Gastrocnemius medialis (tissue), 4 donors: ENCODE results near the gene ZNF511. TPM values are rescaled to one million over a fixed set of nuclear protein-coding genes. Genes with fewer than 3 reads are reported as not detected.

Source experiments
- ATAC-seq, 2 donors: fragments of 150-250 bp; one replicate each; pipeline ENCODE4 v1.9.1; 2016
- DNase-seq, 2 donors: peaks; one replicate each; pipeline ENCODE4 v3.0.0-alpha.2; 2019
- H3K27ac ChIP-seq, 4 donors: fragments of 200-600 bp; sonication (generic); 1 replicate in 1 of 4; 2 replicates in 3 of 4; pipeline ENCODE4 v1.5.1; 2016 to 2018; ENCODE audit warnings: mild to moderate bottlenecking in 2 of 4, moderate library complexity in 1 of 4
- H3K27me3 ChIP-seq, 3 donors: fragments of 200-600 bp; sonication (generic) in 2 of 3; 1 replicate in 1 of 3; 2 replicates in 2 of 3; pipeline versions ENCODE4 v1.5.1 to v1.6.0; 2016 to 2019; ENCODE audit warnings: mild to moderate bottlenecking in 1 of 3, moderate library complexity in 1 of 3
- H3K36me3 ChIP-seq, 2 donors: fragments of 200-600 bp; sonication (generic) in 1 of 2; one replicate each; pipeline ENCODE4 v1.5.1; 2017 to 2018
- H3K4me1 ChIP-seq, 2 donors: fragments of 200-600 bp; sonication (generic) in 1 of 2; one replicate each; pipeline ENCODE4 v1.5.1; 2016 to 2017; ENCODE audit warnings: mild to moderate bottlenecking in 2 of 2
- H3K4me3 ChIP-seq, 4 donors: fragments of 200-600 bp; sonication (generic) in 3 of 4; 1 replicate in 1 of 4; 2 replicates in 3 of 4; pipeline ENCODE4 v1.5.1; 2016 to 2019; ENCODE audit warnings: mild to moderate bottlenecking in 2 of 4
- H3K9me3 ChIP-seq, 3 donors: fragments of 200-600 bp; sonication (generic) in 2 of 3; 1 replicate in 1 of 3; 2 replicates in 2 of 3; pipeline ENCODE4 v1.5.1; 2016 to 2019
- CTCF ChIP-seq, 5 experiments: fragments of 450-650 bp in 3 of 5; fragments of 200-600 bp in 2 of 5; sonication (generic) in 2 of 5; IDR thresholded peaks in 4 of 5; conservative IDR thresholded peaks in 1 of 5; 1 replicate in 4 of 5; 2 replicates in 1 of 5; pipeline ENCODE4 v1.5.1; 2016 to 2019; ENCODE audit warnings: antibody characterized with exemption in 5 of 5, mild to moderate bottlenecking in 3 of 5, moderate library complexity in 3 of 5
- POLR2A ChIP-seq, 2 donors: fragments of 450-650 bp; IDR thresholded peaks; one replicate each; pipeline ENCODE4 v1.6.1; 2017; ENCODE audit warnings: antibody characterized with exemption in 2 of 2, mild to moderate bottlenecking in 2 of 2, moderate library complexity in 2 of 2
- in situ Hi-C, 4 donors: fragments of 200-750 bp; cut with MboI; loops; one replicate each; pipeline versions ENCODE4 v1.15.0 to v1.8.0; 2017; ENCODE audit warnings: low sequenced_read_pairs in 4 of 4
- intact Hi-C: fragments of 100-400 bp; cut with DNase I; formaldehyde crosslinking; loops from one replicate; pipeline ENCODE4 v1.15.1; 2023; ENCODE audit warnings: low total_unique reads
- total RNA-seq, 4 donors: library from RNA; depleted of rRNA; stranded (reverse); fragments of >200 nt; gene quantifications; one replicate each; pipeline versions ENCODE4 v1.1.0 to v1.2.3, GENCODE V29; 2016

Gene ZNF511
- total RNA-seq, 4 donors from 2014 or later = 25.0 to 49.5 (median 41.9) TPM

- in situ Hi-C loops = no loop called here
- H3K36me3 ChIP-seq = peaks cover 0 to 87% of the 10 kb centered on the region in 2 donors
Measured at GRCh38 chr10:133297504-133297903, 11.2 kb upstream of the ZNF511 start.

GRCh38 chr10:133298466-133298865 lies 10.2 kb upstream of the ZNF511 start:
- in situ Hi-C loops = no loop called here
- ATAC-seq = no peak
- Histone ChIP-seq H3K9me3 (no peaks in the 10 kb centered on the region), H3K36me3 (peaks cover 0 to 77% of the 10 kb centered on the region in 2 donors), H3K4me3 (no peak overlapping the region), H3K4me1 (no peaks in the 10 kb centered on the region), H3K27me3 (no peaks in the 10 kb centered on the region), H3K27ac (no peak overlapping the region)
- TF ChIP-seq CTCF (IDR thresholded peaks at IDR 0.05 in 4 of 5, conservative IDR thresholded peaks at IDR 0.05 in 1 of 5) (no peak), POLR2A (IDR thresholded peaks at IDR 0.05) (no peak)
- intact Hi-C loops = no loop called here
- DNase-seq = no peak

More at GRCh38 chr10:133297504-133297903, 11.2 kb upstream of the ZNF511 start:
- Histone ChIP-seq H3K9me3 (no peaks in the 10 kb centered on the region), H3K4me3 (no peak overlapping the region), H3K27me3 (no peaks in the 10 kb centered on the region), H3K27ac (no peak overlapping the region), H3K4me1 (no peaks in the 10 kb centered on the region)
- no peak for TF ChIP-seq POLR2A (IDR thresholded peaks at IDR 0.05)
- ATAC-seq = no peak
- intact Hi-C loops = no loop called here
- DNase-seq = no peak

GRCh38 chr10:133299224-133299623 lies 9.5 kb upstream of the ZNF511 start:
- intact Hi-C loops = no loop called here

GRCh38 chr10:133299738-133300137 lies 9.0 kb upstream of the ZNF511 start:
- H3K27ac ChIP-seq = no peak overlapping the region
- intact Hi-C loops = no loop called here
- no peaks in the 10 kb centered on the region for H3K9me3 ChIP-seq
- ATAC-seq (no peak), DNase-seq (no peak)
- in situ Hi-C loops = no loop called here
- no peaks in the 10 kb centered on the region for H3K4me1 ChIP-seq
- no peaks in the 10 kb centered on the region for H3K27me3 ChIP-seq
- peaks cover 0 to 65% of the 10 kb centered on the region in 2 donors for H3K36me3 ChIP-seq
- H3K4me3 ChIP-seq = no peak overlapping the region
- TF ChIP-seq CTCF (IDR thresholded peaks at IDR 0.05 in 4 of 5, conservative IDR thresholded peaks at IDR 0.05 in 1 of 5) = no peak
- no peak for TF ChIP-seq POLR2A (IDR thresholded peaks at IDR 0.05)

More at GRCh38 chr10:133299224-133299623, 9.5 kb upstream of the ZNF511 start:
- Histone ChIP-seq H3K4me3 (no peak overlapping the region), H3K27ac (no peak overlapping the region), H3K4me1 (no peaks in the 10 kb centered on the region), H3K27me3 (no peaks in the 10 kb centered on the region), H3K9me3 (no peaks in the 10 kb centered on the region), H3K36me3 (peaks cover 0 to 70% of the 10 kb centered on the region in 2 donors)
- in situ Hi-C loops = no loop called here
- TF ChIP-seq CTCF (IDR thresholded peaks at IDR 0.05 in 4 of 5, conservative IDR thresholded peaks at IDR 0.05 in 1 of 5) = no peak
- TF ChIP-seq POLR2A (IDR thresholded peaks at IDR 0.05) = no peak
- no peak for DNase-seq
- ATAC-seq = no peak

- Histone ChIP-seq H3K27me3 (no peaks in the 10 kb centered on the region), H3K9me3 (no peaks in the 10 kb centered on the region), H3K4me3 (no peak overlapping the region), H3K27ac (no peak overlapping the region), H3K36me3 (peaks cover 0 to 41% of the 10 kb centered on the region in 2 donors), H3K4me1 (peaks cover 15 to 16% of the 10 kb centered on the region in 2 donors)
- in situ Hi-C loops (no loop called here), intact Hi-C loops (no loop called here)
- TF ChIP-seq CTCF (IDR thresholded peaks at IDR 0.05 in 4 of 5, conservative IDR thresholded peaks at IDR 0.05 in 1 of 5) (no peak), POLR2A (IDR thresholded peaks at IDR 0.05) (no peak)
- ATAC-seq (no peak), DNase-seq (no peak)
Measured at GRCh38 chr10:133302230-133302629, 6.5 kb upstream of the ZNF511 start.
